Peyer's patch (tissue), 4 donors: ENCODE data around the gene GSTO2. TPM values are rescaled to one million over a fixed set of nuclear protein-coding genes. Genes with fewer than 3 reads are reported as not detected.
"Not testable (repeated sequence)": the region's sequence is repeated elsewhere in the genome, so short reads cannot be mapped to it uniquely, and the experiment has no call there.

Experiments
- DNase-seq, 3 donors: peaks; one replicate each; pipeline ENCODE4 v3.0.0-alpha.2; 2017 to 2019
- H3K27ac ChIP-seq, 4 donors: fragments of 200-600 bp; sonication (generic); one replicate each; pipeline ENCODE4 v1.5.1; 2016 to 2019
- H3K27me3 ChIP-seq, 2 donors: fragments of 200-600 bp; sonication (generic); one replicate each; pipeline ENCODE4 v1.5.1; 2019
- H3K36me3 ChIP-seq, 3 donors: fragments of 200-600 bp; sonication (generic); one replicate each; pipeline ENCODE4 v1.5.1; 2016 to 2019
- H3K4me1 ChIP-seq, 4 donors: fragments of 200-600 bp; sonication (generic); one replicate each; pipeline ENCODE4 v1.5.1; 2016 to 2019
- H3K4me3 ChIP-seq, 4 donors: fragments of 200-600 bp; sonication (generic); 1 replicate in 3 of 4; 2 replicates in 1 of 4; pipeline ENCODE4 v1.5.1; 2016 to 2019; ENCODE audit warnings: mild to moderate bottlenecking in 1 of 4
- H3K9me3 ChIP-seq, 4 donors: fragments of 200-600 bp; sonication (generic); one replicate each; pipeline ENCODE4 v1.5.1; 2016 to 2019; ENCODE audit warnings: mild to moderate bottlenecking in 1 of 4
- CTCF ChIP-seq, 6 experiments: fragments of 450-650 bp in 4 of 6; fragments of 200-600 bp in 2 of 6; sonication (generic) in 1 of 6; IDR thresholded peaks; one replicate each; pipeline ENCODE4 v1.5.1; 2017 to 2019; ENCODE audit warnings: antibody characterized with exemption in 6 of 6, mild to moderate bottlenecking in 3 of 6, moderate library complexity in 1 of 6
- POLR2A ChIP-seq, 2 donors: fragments of 450-650 bp; IDR thresholded peaks; one replicate each; pipeline ENCODE4 v1.5.1; 2017; ENCODE audit warnings: antibody characterized with exemption in 2 of 2, mild to moderate bottlenecking in 2 of 2, moderate library complexity in 2 of 2
- total RNA-seq, 4 donors: library from RNA; depleted of rRNA; stranded (reverse); fragments of >200 nt; gene quantifications; one replicate each; pipeline ENCODE4 v1.1.0, GENCODE V29; 2016

GSTO2 gene
- total RNA-seq, 4 donors from 2014 or later, result 9.1 to 15.5 (median 13.7) TPM

DNA sequence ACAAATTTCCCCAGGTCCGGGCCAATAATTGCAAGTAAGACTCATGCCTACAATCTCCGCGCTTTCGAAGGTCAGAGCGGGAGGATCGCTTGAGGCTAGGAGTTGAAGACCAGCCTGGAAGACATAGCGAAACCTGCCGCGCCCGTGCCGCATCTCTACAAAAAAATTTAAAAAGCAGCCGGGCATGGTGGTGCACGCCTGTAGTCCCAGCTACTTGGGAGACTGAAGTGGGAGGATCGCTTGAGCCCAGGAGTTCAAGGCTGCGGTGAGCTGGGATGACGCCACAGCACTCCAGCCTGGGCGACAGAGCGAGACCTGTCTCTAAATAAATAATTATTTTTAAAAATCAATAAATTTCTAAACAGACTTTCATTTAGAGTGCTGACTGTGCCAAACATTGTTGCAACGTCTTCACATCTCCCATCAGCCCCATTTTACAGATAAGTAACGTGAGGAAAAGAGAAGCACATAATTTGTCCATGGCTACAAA lies 36.3 kb upstream of the GSTO2 start:
- Histone ChIP-seq H3K27me3 (no peaks in the 10 kb centered on the region), H3K27ac (peak overlapping the region in 1 of 4 donors; percentile 50), H3K4me3 (peak overlapping the region; percentile 54 to 92 (median 72)), H3K36me3 (no peaks in the 10 kb centered on the region), H3K9me3 (no peaks in the 10 kb centered on the region), H3K4me1 (peaks cover 0 to 4% (median 0%) of the 10 kb centered on the region in 4 donors)
- no peak for TF ChIP-seq CTCF (IDR thresholded peaks at IDR 0.05)
- TF ChIP-seq POLR2A (IDR thresholded peaks at IDR 0.05), result no peak
- peak in 1 of 3 donors; percentile 47 for DNase-seq

DNA sequence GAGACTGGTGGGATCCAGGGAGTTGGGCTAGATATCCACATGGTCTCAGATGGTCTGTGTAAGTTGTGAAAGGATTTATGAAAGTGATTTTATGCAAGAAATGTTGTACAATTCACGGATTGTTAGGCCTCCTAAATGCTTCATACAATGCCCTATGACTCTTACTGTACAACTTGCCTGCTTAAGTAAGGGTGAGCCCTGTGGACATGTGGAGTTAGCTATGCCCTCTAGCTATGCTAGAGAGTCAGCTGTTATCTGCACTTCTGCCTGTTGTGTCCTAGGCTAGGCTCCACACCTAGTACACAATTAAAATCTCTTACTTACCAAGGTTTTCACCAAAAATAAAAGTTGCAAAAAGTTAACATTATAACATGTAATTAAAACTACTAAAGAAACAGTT lies 35.2 kb upstream of the GSTO2 start:
- TF ChIP-seq CTCF (IDR thresholded peaks at IDR 0.05), result no peak
- TF ChIP-seq POLR2A (IDR thresholded peaks at IDR 0.05), result no peak
- DNase-seq, result no peak
- Histone ChIP-seq H3K4me1 (peaks cover 0 to 4% (median 0%) of the 10 kb centered on the region in 4 donors), H3K27ac (no peak overlapping the region), H3K4me3 (no peak overlapping the region), H3K9me3 (no peaks in the 10 kb centered on the region), H3K36me3 (no peaks in the 10 kb centered on the region), H3K27me3 (no peaks in the 10 kb centered on the region)

GRCh38 chr10:104234934-104235333 lies 34.0 kb upstream of the GSTO2 start:
- Histone ChIP-seq H3K4me3 (no peak overlapping the region), H3K4me1 (peaks cover 0 to 4% (median 0%) of the 10 kb centered on the region in 4 donors), H3K27me3 (no peaks in the 10 kb centered on the region), H3K27ac (no peak overlapping the region), H3K9me3 (no peaks in the 10 kb centered on the region), H3K36me3 (no peaks in the 10 kb centered on the region)
- no peak for DNase-seq
- TF ChIP-seq CTCF (IDR thresholded peaks at IDR 0.05) (no peak), POLR2A (IDR thresholded peaks at IDR 0.05) (no peak)

GRCh38 chr10:104235801-104236200 lies 33.2 kb upstream of the GSTO2 start:
- no peaks in the 10 kb centered on the region for H3K36me3 ChIP-seq
- TF ChIP-seq CTCF (IDR thresholded peaks at IDR 0.05) (no peak), POLR2A (IDR thresholded peaks at IDR 0.05) (no peak)
- no peak overlapping the region for H3K4me3 ChIP-seq
- peaks cover 0 to 4% (median 0%) of the 10 kb centered on the region in 4 donors for H3K4me1 ChIP-seq
- no peaks in the 10 kb centered on the region for H3K27me3 ChIP-seq
- no peak overlapping the region for H3K27ac ChIP-seq
- no peak for DNase-seq
- H3K9me3 ChIP-seq, result no peaks in the 10 kb centered on the region

DNA sequence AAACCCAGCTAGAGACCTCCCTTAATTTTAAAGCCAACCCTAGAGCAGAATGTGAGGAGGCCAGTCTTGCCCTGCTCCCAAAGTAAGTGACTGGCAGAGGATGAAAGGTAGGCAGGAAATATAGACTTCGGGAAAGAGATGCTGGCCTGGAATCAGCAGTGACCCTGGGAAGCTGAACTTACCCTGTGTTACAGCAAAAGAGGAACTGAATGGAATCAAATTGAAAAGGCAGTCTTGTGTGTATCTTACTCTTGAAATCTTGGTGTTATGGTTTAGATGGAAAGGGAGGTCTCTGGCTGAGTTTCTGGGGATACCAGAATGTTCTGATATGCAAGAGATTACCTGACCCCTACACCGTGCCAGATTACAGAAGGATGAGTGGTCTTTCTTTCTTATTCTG lies 28.9 kb upstream of the GSTO2 start:
- no peak overlapping the region for H3K27ac ChIP-seq
- no peak for DNase-seq
- H3K27me3 ChIP-seq, result no peaks in the 10 kb centered on the region
- no peaks in the 10 kb centered on the region for H3K4me1 ChIP-seq
- no peaks in the 10 kb centered on the region for H3K36me3 ChIP-seq
- no peaks in the 10 kb centered on the region for H3K9me3 ChIP-seq
- no peak overlapping the region for H3K4me3 ChIP-seq
- TF ChIP-seq CTCF (IDR thresholded peaks at IDR 0.05) (no peak), POLR2A (IDR thresholded peaks at IDR 0.05) (no peak)

GRCh38 chr10:104242545-104242944 lies 26.4 kb upstream of the GSTO2 start:
- H3K4me1 ChIP-seq, result no peaks in the 10 kb centered on the region
- no peaks in the 10 kb centered on the region for H3K27me3 ChIP-seq
- no peaks in the 10 kb centered on the region for H3K36me3 ChIP-seq
- H3K9me3 ChIP-seq, result peaks cover 0 to 5% (median 0%) of the 10 kb centered on the region in 4 donors
- no peak overlapping the region for H3K4me3 ChIP-seq
- H3K27ac ChIP-seq, result no peak overlapping the region
- no peak for DNase-seq
- TF ChIP-seq POLR2A (IDR thresholded peaks at IDR 0.05) (no peak), CTCF (IDR thresholded peaks at IDR 0.05) (no peak)

GRCh38 chr10:104243009-104243408 lies 26.0 kb upstream of the GSTO2 start:
- not testable (repeated sequence) for H3K4me3 ChIP-seq, H3K4me1 ChIP-seq, DNase-seq, H3K27ac ChIP-seq, H3K27me3 ChIP-seq, H3K36me3 ChIP-seq, H3K9me3 ChIP-seq
